ENCODE data around the gene KCNJ3. TPM values are rescaled to one million over a fixed set of nuclear protein-coding genes. Genes with fewer than 3 reads are reported as not detected.
"Not testable (repeated sequence)": the region's sequence is repeated elsewhere in the genome, so short reads cannot be mapped to it uniquely, and the experiment has no call there.

The KCNJ3 gene
- total RNA-seq, 1 donor from 2014 or later: not detected

DNA sequence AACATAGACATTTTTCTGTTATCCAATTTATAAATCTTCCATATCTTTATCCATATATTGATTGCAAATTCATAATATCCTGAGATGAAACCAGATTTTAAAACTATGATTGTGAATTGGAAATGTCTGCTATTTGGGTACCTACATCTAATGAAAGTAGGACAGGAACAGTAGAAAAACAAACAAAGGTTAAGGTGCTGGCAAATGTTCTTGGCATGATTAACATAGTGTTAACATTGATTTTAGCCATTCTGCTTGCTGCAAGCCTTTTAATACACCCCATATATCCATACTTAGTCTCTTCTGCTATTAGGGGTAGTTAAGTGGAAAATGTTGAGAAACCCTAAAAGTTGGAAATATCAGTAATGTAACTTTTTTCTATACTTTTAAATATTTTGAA is 152.0 kb downstream of the KCNJ3 start:
- Mint-ChIP-seq H3K27me3 (ENCODE audit: unreplicated experiment) (peaks cover 4% of the 10 kb centered on the region), H3K9me3 (ENCODE audit: unreplicated experiment) (no peaks in the 10 kb centered on the region), H3K36me3 (ENCODE audit: low read depth, unreplicated experiment) (no peaks in the 10 kb centered on the region), H3K27ac (ENCODE audit: unreplicated experiment) (no peak overlapping the region), H3K4me3 (ENCODE audit: unreplicated experiment) (no peak overlapping the region), H3K4me1 (ENCODE audit: unreplicated experiment) (peaks cover 4% of the 10 kb centered on the region)
- DNase-seq (ENCODE audit: low spot score): no peak
- no peak for TF ChIP-seq CTCF (IDR thresholded peaks at IDR 0.05; ENCODE audit: unreplicated experiment)

DNA sequence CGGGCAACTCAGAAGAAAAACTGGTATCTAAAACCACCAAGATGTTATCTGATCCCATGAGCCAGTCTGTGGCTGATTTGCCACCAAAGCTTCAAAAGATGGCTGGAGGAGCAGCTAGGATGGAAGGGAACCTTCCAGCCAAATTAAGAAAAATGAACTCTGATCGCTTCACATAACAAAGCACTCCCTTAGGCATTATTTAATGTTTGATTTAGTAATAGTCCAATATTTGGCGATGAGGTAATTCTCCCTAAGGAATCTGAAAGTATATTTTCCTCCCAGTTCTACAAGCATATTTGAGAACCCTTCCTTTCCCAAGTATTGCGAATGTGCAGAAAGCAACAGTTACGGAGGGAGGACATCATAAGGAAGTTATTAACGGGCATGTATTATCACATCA is 156.6 kb downstream of the KCNJ3 start:
- H3K4me3 Mint-ChIP-seq (ENCODE audit: unreplicated experiment): no peak overlapping the region
- no peaks in the 10 kb centered on the region for H3K27me3 Mint-ChIP-seq (ENCODE audit: unreplicated experiment)
- no peaks in the 10 kb centered on the region for H3K36me3 Mint-ChIP-seq (ENCODE audit: low read depth, unreplicated experiment)
- no peak overlapping the region for H3K27ac Mint-ChIP-seq (ENCODE audit: unreplicated experiment)
- H3K9me3 Mint-ChIP-seq (ENCODE audit: unreplicated experiment): no peaks in the 10 kb centered on the region
- TF ChIP-seq CTCF (IDR thresholded peaks at IDR 0.05; ENCODE audit: unreplicated experiment): no peak
- no peak for DNase-seq (ENCODE audit: low spot score)
- H3K4me1 Mint-ChIP-seq (ENCODE audit: unreplicated experiment): no peaks in the 10 kb centered on the region

DNA sequence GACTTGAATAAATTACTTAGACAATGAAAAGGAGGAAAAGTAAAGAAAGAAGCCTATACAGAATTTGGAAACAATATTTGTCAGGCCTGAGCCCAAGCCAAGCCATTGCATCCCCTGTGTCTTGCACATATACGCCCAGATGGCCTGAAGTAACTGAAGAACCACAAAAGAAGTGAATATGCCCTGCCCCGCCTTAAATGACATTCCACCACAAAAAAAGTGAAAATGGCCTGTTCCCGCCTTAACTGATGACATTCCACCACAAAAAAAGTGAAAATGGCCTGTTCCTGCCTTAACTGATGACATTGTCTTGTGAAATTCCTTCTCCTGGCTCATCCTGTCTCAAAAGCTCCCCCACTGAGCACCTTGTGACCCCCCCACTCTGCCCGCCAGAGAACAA is 168.7 kb downstream of the KCNJ3 start:
- H3K27ac Mint-ChIP-seq (ENCODE audit: unreplicated experiment); H3K36me3 Mint-ChIP-seq (ENCODE audit: low read depth, unreplicated experiment); DNase-seq (ENCODE audit: low spot score); H3K27me3 Mint-ChIP-seq (ENCODE audit: unreplicated experiment); H3K4me1 Mint-ChIP-seq (ENCODE audit: unreplicated experiment); H3K4me3 Mint-ChIP-seq (ENCODE audit: unreplicated experiment); H3K9me3 Mint-ChIP-seq (ENCODE audit: unreplicated experiment): not testable (repeated sequence)

DNA sequence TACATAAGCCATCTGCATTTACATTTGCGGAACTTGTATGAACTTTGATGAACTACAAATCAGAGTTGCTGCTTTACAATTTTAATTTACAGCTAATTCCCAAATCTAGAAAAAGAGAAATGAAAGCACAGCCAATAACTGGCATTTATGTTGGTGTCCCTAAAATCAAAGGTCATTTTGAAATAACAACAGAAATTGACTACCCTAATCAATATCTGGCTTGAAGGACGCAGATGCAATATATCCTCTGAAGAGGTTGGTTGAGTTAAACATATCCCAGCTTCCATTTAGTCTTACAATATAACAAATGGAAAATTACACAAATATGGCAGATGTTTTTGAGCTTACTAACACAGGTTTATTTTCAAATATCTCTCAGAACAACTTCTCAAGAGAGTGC is 177.5 kb downstream of the KCNJ3 start:
- Mint-ChIP-seq H3K36me3 (ENCODE audit: low read depth, unreplicated experiment) (no peaks in the 10 kb centered on the region), H3K27ac (ENCODE audit: unreplicated experiment) (no peak overlapping the region), H3K4me3 (ENCODE audit: unreplicated experiment) (no peak overlapping the region), H3K4me1 (ENCODE audit: unreplicated experiment) (no peaks in the 10 kb centered on the region), H3K27me3 (ENCODE audit: unreplicated experiment) (no peaks in the 10 kb centered on the region), H3K9me3 (ENCODE audit: unreplicated experiment) (no peaks in the 10 kb centered on the region)
- no peak for TF ChIP-seq CTCF (IDR thresholded peaks at IDR 0.05; ENCODE audit: unreplicated experiment)
- DNase-seq (ENCODE audit: low spot score): no peak

DNA sequence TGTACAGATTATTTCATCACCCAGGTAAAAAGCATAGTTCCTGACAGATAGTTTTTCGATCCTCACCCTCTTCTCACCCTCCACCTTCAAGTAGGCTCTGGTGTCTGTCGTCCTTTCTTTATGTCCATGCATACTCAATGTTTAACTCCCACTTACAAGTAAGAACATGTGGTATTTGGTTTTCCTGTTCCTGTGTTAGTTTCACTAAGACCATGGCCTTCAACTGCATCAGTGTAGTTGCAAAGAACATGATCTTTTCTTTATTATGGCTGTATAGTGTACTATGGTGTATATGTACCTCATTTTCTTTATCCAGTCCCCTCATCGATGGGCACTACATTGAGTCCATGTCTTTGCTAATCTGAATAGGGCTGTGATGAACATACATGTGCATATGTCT is 184.2 kb downstream of the KCNJ3 start:
- no peak for DNase-seq (ENCODE audit: low spot score)
- no peak for TF ChIP-seq CTCF (IDR thresholded peaks at IDR 0.05; ENCODE audit: unreplicated experiment)
- Mint-ChIP-seq H3K27me3 (ENCODE audit: unreplicated experiment) (no peaks in the 10 kb centered on the region), H3K4me1 (ENCODE audit: unreplicated experiment) (no peaks in the 10 kb centered on the region), H3K9me3 (ENCODE audit: unreplicated experiment) (no peaks in the 10 kb centered on the region), H3K27ac (ENCODE audit: unreplicated experiment) (no peak overlapping the region), H3K4me3 (ENCODE audit: unreplicated experiment) (no peak overlapping the region), H3K36me3 (ENCODE audit: low read depth, unreplicated experiment) (no peaks in the 10 kb centered on the region)

DNA sequence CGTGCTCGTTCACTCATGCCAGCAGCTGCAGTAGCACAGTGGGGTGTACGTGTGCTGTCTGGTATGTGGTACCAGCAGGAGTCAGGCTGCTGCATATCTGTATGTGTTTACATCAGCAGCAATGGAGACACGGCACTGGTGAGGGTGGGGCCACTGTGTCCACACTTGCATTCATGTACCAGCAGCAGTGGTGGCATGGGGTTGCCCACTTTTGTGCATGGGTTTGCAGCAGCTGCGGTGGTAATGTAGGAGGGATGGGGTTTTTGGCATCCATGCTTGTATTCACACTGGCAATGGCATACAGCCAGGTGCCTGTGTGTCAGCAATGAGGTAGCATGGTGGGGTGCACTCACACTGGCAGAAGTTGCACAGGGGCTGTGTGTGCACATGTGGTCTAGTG is 187.8 kb downstream of the KCNJ3 start:
- H3K4me1 Mint-ChIP-seq (ENCODE audit: unreplicated experiment): peaks cover 3% of the 10 kb centered on the region
- H3K27me3 Mint-ChIP-seq (ENCODE audit: unreplicated experiment): no peaks in the 10 kb centered on the region
- no peaks in the 10 kb centered on the region for H3K36me3 Mint-ChIP-seq (ENCODE audit: low read depth, unreplicated experiment)
- no peak for TF ChIP-seq CTCF (IDR thresholded peaks at IDR 0.05; ENCODE audit: unreplicated experiment)
- no peak overlapping the region for H3K27ac Mint-ChIP-seq (ENCODE audit: unreplicated experiment)
- no peak overlapping the region for H3K4me3 Mint-ChIP-seq (ENCODE audit: unreplicated experiment)
- H3K9me3 Mint-ChIP-seq (ENCODE audit: unreplicated experiment): no peaks in the 10 kb centered on the region
- DNase-seq (ENCODE audit: low spot score): no peak
